OCI-LY1 (cell line): ENCODE results near the gene CTSC.
A peak's percentile ranks its signal among the peaks of the same experiment; 100 is the strongest.

Source experiments
- H2AFZ ChIP-seq: fragments of 200-600 bp; sonication (generic), shearing (Covaris generic); 2 replicates; pipeline ENCODE4 v1.6.0; 2014; ENCODE audit warnings: antibody characterized with exemption, mild to moderate bottlenecking, low read length
- H3F3A ChIP-seq: fragments of 200-600 bp; sonication (generic), shearing (Covaris generic); 2 replicates; pipeline ENCODE4 v1.6.0; 2014; ENCODE audit warnings: mild to moderate bottlenecking, antibody characterized with exemption, low read length, moderate library complexity; ENCODE audit not compliant: insufficient read depth
- H3K27ac ChIP-seq: fragments of 200-600 bp; sonication (generic); 2 replicates; pipeline ENCODE4 v1.5.1; 2014; ENCODE audit warnings: low read length, mixed run types, mild to moderate bottlenecking, low read depth; ENCODE audit not compliant: poor library complexity, severe bottlenecking
- H3K27me3 ChIP-seq: fragments of 200-600 bp; sonication (generic); 2 replicates; pipeline ENCODE4 v1.6.0; 2014; ENCODE audit warnings: antibody characterized with exemption, mild to moderate bottlenecking, low read length, moderate library complexity; ENCODE audit not compliant: insufficient read depth
- H3K36me3 ChIP-seq: fragments of 200-600 bp; sonication (generic); 2 replicates; pipeline ENCODE4 v1.6.1; 2014; ENCODE audit warnings: mild to moderate bottlenecking, antibody characterized with exemption, low read length, moderate library complexity, mixed read lengths; ENCODE audit not compliant: insufficient read depth
- H3K4me1 ChIP-seq: fragments of 200-600 bp; sonication (generic); 2 replicates; pipeline ENCODE4 v1.5.1; 2014; ENCODE audit warnings: mild to moderate bottlenecking, low read length, moderate library complexity; ENCODE audit not compliant: insufficient read depth, severe bottlenecking
- H3K4me2 ChIP-seq: fragments of 200-600 bp; sonication (generic), shearing (Covaris generic); 2 replicates; pipeline ENCODE4 v1.6.1; 2014; ENCODE audit warnings: low read length
- H3K4me3 ChIP-seq: fragments of 200-600 bp; sonication (generic); 2 replicates; pipeline ENCODE4 v1.5.1; 2014; ENCODE audit warnings: low read length, low read depth, mild to moderate bottlenecking, mixed read lengths; ENCODE audit not compliant: poor library complexity, severe bottlenecking
- H3K79me2 ChIP-seq: fragments of 200-600 bp; shearing (Covaris generic); 2 replicates; pipeline ENCODE4 v1.6.1; 2016; ENCODE audit warnings: mixed run types, low read length, mixed read lengths; ENCODE audit not compliant: insufficient read depth
- H3K9ac ChIP-seq: fragments of 200-600 bp; sonication (generic), shearing (Covaris generic); 2 replicates; pipeline ENCODE4 v1.6.1; 2014; ENCODE audit warnings: mild to moderate bottlenecking, low read length, mixed read lengths
- H3K9me2 ChIP-seq: fragments of 200-600 bp; sonication (generic), shearing (Covaris generic); 2 replicates; pipeline ENCODE4 v1.6.1; 2014; ENCODE audit warnings: low read depth, mild to moderate bottlenecking, low read length, mixed read lengths
- H3K9me3 ChIP-seq: fragments of 200-600 bp; shearing (Covaris generic); 2 replicates; pipeline ENCODE4 v1.6.1; 2014; ENCODE audit warnings: low read length, mixed read lengths
- H4K20me1 ChIP-seq: fragments of 200-600 bp; sonication (generic), shearing (Covaris generic); 2 replicates; pipeline ENCODE4 v1.6.0; 2016; ENCODE audit warnings: mild to moderate bottlenecking, low read length; ENCODE audit not compliant: insufficient read depth
- CTCF ChIP-seq: fragments of 200-600 bp; sonication (generic), shearing (Covaris generic); IDR thresholded peaks from 2 replicates; pipeline ENCODE4 v1.5.1; 2017; ENCODE audit warnings: mild to moderate bottlenecking, antibody characterized with exemption, low read length, moderate library complexity, mixed read lengths
- EZH2 ChIP-seq: fragments of 200-600 bp; sonication (generic), shearing (Covaris generic); IDR thresholded peaks from 2 replicates; pipeline ENCODE4 v1.8.0; 2017; ENCODE audit warnings: borderline replicate concordance, mixed run types, mild to moderate bottlenecking, antibody characterized with exemption, low read length, moderate library complexity, mixed read lengths

CTSC gene

GRCh38 chr11:88281317-88281712, 56.2 kb downstream of the CTSC start:
- H4K20me1 ChIP-seq = no peaks in the 10 kb centered on the region
- H3K4me3 ChIP-seq = no peak overlapping the region
- H3K9me3 ChIP-seq = no peaks in the 10 kb centered on the region
- H3K4me2 ChIP-seq = no peak overlapping the region
- no peaks in the 10 kb centered on the region for H3K9me2 ChIP-seq
- H3K4me1 ChIP-seq = no peaks in the 10 kb centered on the region
- no peaks in the 10 kb centered on the region for H3K79me2 ChIP-seq
- no peaks in the 10 kb centered on the region for H3F3A ChIP-seq
- no peaks in the 10 kb centered on the region for H3K27me3 ChIP-seq
- no peak overlapping the region for H3K27ac ChIP-seq
- no peak overlapping the region for H2AFZ ChIP-seq
- H3K36me3 ChIP-seq = no peaks in the 10 kb centered on the region
- H3K9ac ChIP-seq = no peak overlapping the region
- no peak for TF ChIP-seq EZH2
- peak; percentile 20; the same call in 1 of the 2 replicates for TF ChIP-seq CTCF

GRCh38 chr11:88280673-88281316, 56.7 kb downstream of the CTSC start:
- Histone ChIP-seq H3K4me3 (no peak overlapping the region), H3K27me3 (no peaks in the 10 kb centered on the region), H3K9me2 (no peaks in the 10 kb centered on the region), H3K9ac (no peak overlapping the region), H3K9me3 (no peaks in the 10 kb centered on the region), H3K36me3 (no peaks in the 10 kb centered on the region), H3K79me2 (no peaks in the 10 kb centered on the region), H4K20me1 (no peaks in the 10 kb centered on the region), H2AFZ (no peak overlapping the region), H3K27ac (no peak overlapping the region), H3F3A (no peaks in the 10 kb centered on the region), H3K4me2 (no peak overlapping the region), H3K4me1 (no peaks in the 10 kb centered on the region)
- TF ChIP-seq CTCF (no peak), EZH2 (no peak)

GRCh38 chr11:88277349-88277915, 60.1 kb downstream of the CTSC start:
- no peaks in the 10 kb centered on the region for H3K27me3 ChIP-seq
- no peak overlapping the region for H3K27ac ChIP-seq
- no peaks in the 10 kb centered on the region for H3K9me3 ChIP-seq
- H3K4me2 ChIP-seq = no peak overlapping the region
- no peak overlapping the region for H3K9ac ChIP-seq
- H3K79me2 ChIP-seq = no peaks in the 10 kb centered on the region
- no peaks in the 10 kb centered on the region for H3K4me1 ChIP-seq
- no peaks in the 10 kb centered on the region for H3F3A ChIP-seq
- H3K9me2 ChIP-seq = no peaks in the 10 kb centered on the region
- no peak overlapping the region for H3K4me3 ChIP-seq
- no peak overlapping the region for H2AFZ ChIP-seq
- H4K20me1 ChIP-seq = no peaks in the 10 kb centered on the region
- TF ChIP-seq EZH2 (no peak), CTCF (no peak)
- H3K36me3 ChIP-seq = no peaks in the 10 kb centered on the region
